GM19035 (cell line): ENCODE results near the gene OLFML2B.

Experiments
- ATAC-seq: cut with Tn5 transposase; IDR thresholded peaks from one replicate; pipeline ENCODE4 v1.9.1; 2021; ENCODE audit not compliant: unreplicated experiment

Gene OLFML2B

DNA sequence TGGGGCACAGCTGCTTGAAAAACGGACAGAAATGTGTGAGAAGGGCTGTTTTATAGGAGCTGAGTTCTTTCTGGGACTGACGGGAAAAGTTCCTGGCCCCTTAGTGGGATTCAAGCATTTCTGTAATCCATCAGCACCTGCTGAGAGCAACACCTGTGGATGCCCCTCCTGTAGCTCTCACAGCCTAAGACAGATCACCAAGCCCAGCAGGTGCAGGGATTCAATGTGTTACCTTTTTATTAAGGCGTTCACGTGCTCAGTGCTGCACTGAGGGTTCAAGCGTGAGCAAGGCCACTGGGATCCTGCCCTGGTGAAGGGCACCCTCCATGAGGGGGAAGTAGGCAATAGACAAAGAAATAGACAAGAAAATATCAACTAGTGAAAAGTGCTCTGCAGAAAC is 14.9 kb downstream of the OLFML2B start:
- ATAC-seq, result no peak

- no peak for ATAC-seq
Observed at GRCh38 chr1:162007466-162007865, 16.2 kb downstream of the OLFML2B start.

GRCh38 chr1:162006081-162006480 is 17.6 kb downstream of the OLFML2B start:
- no peak for ATAC-seq

DNA sequence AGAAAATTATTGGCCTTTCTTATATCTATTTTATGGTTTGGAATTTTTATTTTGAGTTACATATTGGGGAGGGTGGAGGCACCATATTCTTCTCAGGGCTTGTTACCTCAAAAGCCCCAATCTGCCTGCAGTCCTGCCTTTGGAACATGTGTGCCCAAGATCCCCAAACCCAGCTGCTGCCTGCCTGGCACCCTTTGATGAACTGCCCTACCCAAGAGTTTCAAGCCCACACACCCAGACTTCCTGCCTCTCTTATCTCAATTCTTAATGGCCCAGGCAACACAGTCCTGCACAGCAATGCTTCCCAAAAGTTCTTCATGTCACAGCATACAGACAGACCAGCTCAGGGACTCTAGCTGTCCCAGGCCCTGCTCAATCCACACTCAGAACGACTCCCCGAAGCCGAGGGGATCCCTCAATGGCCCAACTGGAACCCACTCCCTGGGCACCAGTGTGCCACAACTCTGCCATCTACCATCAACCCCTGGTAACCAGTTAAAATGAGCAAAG is 19.2 kb downstream of the OLFML2B start:
- no peak for ATAC-seq

GRCh38 chr1:162003830-162004215 is 19.8 kb downstream of the OLFML2B start:
- ATAC-seq, result no peak

GRCh38 chr1:162003061-162003829 is 20.4 kb downstream of the OLFML2B start:
- ATAC-seq, result no peak

- ATAC-seq, result no peak
Observed at GRCh38 chr1:162000053-162000420, 23.6 kb downstream of the OLFML2B start.

DNA sequence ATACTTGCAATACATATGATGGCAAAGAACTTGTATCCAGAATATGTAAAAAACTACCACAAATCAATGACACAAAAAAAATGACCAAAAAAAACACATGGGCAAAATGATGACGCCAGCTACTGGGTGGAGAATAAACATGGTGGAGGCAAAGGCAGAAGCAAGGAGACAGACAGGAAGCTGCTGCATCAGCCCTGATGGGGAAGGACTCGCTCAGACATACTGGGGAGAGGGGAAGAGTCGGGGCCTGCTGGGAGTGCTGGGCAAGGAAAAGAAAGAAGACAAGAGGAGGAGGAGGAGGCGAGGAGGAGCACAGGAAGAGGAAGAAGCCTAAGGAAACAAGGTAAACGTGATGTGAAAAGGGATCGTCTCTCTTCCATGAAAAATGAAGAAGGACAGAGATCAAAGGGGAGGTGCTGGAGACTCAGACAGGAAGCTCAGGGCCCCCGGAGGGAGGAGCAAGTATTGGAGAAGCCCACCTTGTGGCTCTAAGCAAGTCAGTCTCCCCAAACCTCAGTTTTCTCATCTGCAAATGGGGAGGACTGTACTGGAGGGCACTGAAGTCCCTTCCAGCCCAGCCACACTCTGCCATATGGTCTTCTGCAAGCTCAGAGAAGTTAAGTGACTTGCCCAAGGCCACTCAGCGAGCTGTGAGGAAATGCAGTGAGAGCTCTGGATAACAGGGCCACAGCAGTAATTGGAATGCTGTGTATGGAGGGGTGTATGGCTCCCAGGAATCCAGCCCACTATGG is 24.2 kb downstream of the OLFML2B start:
- no peak for ATAC-seq

- ATAC-seq, result no peak
Observed at GRCh38 chr1:161998811-161999210, 24.9 kb downstream of the OLFML2B start.

GRCh38 chr1:161997152-161997551 is 26.5 kb downstream of the OLFML2B start:
- ATAC-seq, result no peak

- no peak for ATAC-seq
Observed at GRCh38 chr1:161994175-161994668, 29.4 kb downstream of the OLFML2B start.

- no peak for ATAC-seq
Observed at GRCh38 chr1:161993576-161993975, 30.1 kb downstream of the OLFML2B start.

GRCh38 chr1:161989786-161990185 is 33.9 kb downstream of the OLFML2B start:
- ATAC-seq, result no peak

- no peak for ATAC-seq
Observed at GRCh38 chr1:161989108-161989507, 34.6 kb downstream of the OLFML2B start.

DNA sequence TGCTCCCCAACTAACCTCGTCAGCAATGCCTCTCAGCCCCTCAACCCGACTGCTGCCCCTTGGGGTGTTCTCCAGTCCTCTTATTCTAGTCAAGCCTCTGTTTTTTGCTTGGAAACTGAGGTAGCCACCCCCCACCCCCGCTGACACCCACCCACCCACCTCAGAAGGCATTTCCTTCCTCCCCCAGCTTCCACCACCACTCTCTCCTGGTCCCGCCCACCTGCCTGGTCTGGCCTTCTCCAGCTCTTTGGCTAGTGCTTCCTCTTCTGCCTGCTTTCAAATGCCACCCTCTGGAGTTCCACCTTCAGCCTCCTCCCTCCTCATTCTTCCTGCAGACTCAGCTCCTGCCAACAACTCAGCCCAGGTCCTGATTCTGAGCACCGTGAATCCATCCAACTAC is 35.3 kb downstream of the OLFML2B start:
- ATAC-seq, result no peak

GRCh38 chr1:161987872-161988271 is 35.8 kb downstream of the OLFML2B start:
- ATAC-seq, result no peak

DNA sequence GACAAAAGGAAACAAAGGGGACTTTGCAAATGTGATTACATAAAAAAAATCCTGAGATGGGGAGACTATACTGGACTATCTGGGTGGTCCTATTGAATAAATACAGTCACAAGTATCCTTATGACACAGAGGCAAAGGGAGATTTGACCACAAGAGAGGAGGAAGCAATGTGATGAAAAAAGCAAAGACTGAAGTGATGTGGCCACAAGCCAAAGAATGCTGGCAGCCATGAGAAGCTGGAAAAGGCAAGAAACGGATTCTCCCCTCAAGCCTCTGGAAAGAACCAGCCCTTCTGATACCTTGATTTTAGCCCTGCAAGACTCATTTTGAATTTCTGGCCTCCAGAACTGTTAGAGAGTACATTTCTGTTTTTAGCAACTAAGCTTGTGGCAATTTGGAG is 36.4 kb downstream of the OLFML2B start:
- ATAC-seq, result no peak

DNA sequence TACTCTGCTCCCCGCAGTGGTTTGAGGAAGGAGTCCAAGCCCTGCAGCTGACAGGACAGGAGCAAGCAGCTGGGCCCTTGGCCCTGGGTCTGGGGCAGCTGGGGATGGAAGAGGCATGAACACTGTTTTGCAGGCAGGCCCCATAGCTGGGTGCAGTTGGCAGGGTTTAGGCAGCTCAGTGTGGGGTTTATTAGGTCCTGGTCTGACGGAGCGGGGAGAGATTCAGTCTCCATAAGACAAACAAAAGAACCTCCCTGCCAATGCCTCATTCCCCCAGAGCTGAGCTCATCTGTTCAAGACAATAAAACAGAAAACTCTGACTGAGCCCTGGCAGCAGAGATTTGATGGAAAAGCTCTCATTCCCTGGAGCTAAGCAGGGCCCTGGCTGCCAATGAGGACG is 37.3 kb downstream of the OLFML2B start:
- no peak for ATAC-seq

DNA sequence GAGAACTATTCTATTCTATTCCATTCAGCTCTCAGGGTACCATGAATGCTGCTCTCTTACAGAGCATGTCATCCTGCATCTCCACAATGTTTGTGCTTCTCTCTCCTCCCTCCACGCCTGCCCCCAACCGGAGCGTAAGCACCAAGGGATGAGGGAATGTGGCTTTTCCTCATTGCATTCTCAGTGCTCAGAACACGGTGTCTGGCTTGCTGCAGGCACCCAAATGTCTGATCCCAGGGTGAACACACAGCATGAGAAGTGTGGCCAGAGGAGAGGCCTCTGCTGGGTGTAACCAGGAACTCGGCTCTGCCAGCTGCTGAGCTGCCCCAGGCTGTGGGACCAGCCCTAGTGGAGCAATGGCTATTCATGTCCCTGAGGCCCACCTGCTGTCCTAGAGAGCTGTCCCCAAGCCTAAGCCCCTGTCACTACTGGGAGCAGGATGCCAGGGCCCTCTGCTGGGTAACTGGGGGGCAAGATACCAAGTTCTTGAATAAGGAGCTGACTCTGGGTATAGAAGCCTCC is 38.3 kb downstream of the OLFML2B start:
- ATAC-seq, result no peak

GRCh38 chr1:161983725-161984124 is 39.9 kb downstream of the OLFML2B start:
- ATAC-seq, result no peak

DNA sequence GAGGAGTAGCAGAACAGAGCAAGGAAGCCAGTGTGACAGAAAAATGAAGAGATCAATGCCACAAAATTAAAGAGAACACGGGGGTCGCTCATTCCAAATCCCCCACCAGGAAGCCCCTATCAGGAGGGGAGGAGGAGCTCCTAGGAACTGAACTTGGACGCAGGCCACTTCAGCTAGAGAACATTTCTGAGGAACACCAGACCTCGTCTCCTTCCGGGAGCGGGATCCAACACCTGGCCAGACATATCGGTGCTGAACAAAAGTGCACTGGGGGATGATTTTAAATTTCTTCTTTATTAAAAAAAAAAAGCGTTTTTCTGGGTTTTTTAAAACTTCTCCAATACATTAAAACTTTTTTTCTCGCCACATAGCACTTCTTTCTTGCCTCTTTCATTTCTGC is 40.8 kb downstream of the OLFML2B start:
- ATAC-seq, result no peak

DNA sequence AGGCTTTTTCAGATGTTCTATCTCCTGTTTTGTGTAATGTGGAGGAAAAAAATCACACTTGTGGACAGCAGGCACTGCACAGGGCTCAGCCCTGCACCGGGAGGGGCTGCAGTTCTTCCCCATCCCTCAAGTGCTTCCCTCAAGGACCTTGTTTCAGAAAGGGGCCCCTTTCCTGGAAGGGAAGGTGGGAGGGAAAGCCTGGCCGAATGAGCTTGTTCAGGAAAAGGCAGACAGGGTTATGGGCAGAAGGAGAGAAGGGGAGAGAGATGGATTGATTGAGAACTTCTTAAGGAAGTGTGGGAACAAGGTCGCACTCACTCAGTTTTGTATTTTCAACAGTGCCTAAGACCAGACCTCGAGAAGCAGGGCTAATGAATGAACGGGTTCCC is 41.2 kb downstream of the OLFML2B start:
- ATAC-seq, result no peak
